ENCODE results near the gene GALR3.

The GALR3 gene

GRCh38 chr22:37803195-37803638 lies 20.0 kb upstream of the GALR3 start:
- DNase-seq, result no peak

- DNase-seq, result peak; percentile 73
Measured at GRCh38 chr22:37803639-37804351, 19.4 kb upstream of the GALR3 start.

- DNase-seq, result peak; percentile 71
Measured at GRCh38 chr22:37804352-37804880, 18.8 kb upstream of the GALR3 start.

- DNase-seq, result peak; percentile 94
Measured at GRCh38 chr22:37804881-37805809, 18.0 kb upstream of the GALR3 start.

DNA sequence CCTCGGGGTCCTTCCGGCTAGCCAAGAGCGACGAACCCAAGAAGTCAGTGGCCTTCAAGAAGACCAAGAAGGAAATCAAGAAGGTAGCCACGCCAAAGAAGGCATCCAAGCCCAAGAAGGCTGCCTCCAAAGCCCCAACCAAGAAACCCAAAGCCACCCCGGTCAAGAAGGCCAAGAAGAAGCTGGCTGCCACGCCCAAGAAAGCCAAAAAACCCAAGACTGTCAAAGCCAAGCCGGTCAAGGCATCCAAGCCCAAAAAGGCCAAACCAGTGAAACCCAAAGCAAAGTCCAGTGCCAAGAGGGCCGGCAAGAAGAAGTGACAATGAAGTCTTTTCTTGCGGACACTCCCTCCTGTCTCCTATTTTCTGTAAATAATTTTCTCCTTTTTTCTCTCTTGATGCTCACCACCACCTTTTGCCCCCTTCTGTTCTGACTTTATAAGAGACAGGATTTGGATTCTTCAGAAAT lies 17.3 kb upstream of the GALR3 start:
- no peak for DNase-seq

DNA sequence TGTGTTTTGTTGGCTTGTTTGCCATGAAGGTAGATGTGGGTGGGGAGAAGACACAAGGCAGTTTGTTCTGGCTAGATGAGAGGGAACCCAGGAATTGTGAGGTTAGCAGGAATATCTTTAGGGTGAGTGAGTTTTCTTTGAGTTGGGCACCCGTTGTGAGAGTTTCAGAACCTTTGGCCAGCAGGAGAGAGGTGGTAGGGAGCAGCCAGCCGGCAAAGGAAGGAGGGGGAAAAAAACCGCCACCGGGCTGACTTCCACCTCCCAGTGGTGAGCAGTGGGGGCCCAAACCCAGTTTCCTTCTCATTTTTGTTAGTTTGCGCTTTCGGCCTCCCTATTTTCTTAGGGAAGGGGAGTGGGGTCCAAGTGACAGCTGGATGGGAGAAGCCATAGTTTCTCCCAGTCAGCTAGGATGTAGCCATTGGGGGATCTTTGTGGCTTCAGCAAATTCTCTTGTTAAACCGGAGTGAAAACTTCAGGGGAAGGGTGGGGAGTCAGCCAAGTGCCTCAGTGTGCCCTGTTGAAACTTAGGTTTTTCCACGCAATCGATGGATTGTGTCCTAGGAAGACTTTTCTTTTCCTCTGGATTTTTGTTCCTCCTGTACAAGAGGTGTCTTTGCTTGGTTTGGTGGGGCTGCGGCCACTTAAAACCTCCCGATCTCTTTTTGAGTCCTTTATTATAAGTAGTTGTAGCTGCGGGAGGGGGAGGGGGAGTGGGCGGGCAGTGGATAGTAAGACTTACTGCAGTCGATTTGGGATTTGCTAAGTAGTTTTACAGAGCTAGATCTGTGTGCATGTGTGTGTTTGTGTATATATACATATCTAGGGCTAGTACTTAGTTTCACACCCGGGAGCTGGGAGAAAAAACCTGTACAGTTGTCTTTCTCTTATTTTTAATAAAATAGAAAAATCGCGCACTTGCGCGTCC lies 16.5 kb upstream of the GALR3 start:
- DNase-seq, result peak; percentile 62

DNA sequence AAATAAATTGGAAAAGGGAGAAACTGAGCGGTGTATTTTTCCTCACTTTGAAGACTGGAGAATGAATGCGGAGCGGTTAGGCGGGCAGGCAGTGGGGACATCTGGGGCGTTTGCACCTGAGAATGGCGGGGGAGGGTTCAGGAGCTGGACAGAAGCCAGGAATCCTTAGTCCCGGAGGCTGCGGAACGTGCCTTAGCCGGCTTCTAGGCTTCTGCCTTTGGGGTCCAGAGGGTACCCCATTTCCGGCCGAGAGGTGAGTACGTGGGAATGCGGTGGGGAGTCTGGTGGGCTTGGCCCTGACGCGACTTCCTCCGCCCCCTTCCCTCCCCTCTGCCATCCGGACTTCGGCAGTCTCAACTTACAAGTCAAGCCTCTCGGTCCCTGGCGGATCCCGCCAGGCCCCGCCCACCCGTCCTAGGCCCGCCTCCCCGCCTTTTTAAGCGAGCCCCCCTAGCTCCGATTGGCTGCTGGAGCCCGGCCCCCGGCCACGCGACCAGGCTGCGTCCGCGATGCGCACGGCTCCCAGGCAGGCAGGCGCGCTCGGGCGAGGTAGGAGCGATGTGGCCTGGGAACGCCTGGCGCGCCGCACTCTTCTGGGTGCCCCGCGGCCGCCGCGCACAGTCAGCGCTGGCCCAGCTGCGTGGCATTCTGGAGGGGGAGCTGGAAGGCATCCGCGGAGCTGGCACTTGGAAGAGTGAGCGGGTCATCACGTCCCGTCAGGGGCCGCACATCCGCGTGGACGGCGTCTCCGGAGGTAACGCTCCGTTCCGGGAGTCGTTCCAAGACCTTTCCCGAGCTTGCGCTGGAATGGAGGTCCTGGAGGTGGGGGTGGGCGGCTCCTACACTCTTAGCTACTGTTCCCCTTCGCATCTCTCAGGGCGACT lies 15.5 kb upstream of the GALR3 start, which contains the start of gene GCAT:
GCAT (plus strand) TSS at position 525 of the 884 bp plus-strand sequence; CDS start at position 559, 34 bp downstream.
- peak; percentile 88 for DNase-seq

GRCh38 chr22:37808294-37808657 lies 14.9 kb upstream of the GALR3 start:
- DNase-seq, result no peak

DNA sequence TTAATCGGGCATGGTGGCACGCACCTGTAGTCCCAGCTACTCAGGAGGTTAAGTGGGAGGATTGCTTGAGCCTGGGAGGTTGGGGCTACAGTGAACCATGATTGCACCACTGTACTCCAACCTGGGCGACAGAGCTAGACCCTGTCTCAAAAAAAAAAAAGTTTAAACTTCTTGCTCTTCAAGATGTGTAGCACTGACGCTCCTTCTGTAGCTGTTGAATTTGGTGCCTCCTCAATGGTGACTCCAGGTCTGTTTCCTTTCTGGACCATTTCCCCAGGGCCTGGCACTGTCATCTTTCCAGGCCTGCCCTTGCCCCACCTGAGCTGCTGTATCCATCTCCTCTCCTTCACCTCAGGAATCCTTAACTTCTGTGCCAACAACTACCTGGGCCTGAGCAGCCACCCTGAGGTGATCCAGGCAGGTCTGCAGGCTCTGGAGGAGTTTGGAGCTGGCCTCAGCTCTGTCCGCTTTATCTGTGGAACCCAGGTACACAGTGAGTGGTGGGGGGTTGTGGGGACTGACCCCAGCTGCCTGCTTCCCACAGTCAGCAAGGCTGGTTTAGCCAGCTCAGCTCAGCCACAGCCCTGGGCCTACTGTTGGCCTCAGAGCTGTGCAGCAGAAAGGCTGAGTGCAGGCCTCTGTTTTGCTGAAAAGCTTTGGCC lies 13.4 kb upstream of the GALR3 start:
- DNase-seq, result no peak

GRCh38 chr22:37811867-37812266 lies 11.3 kb upstream of the GALR3 start:
- DNase-seq, result no peak

DNA sequence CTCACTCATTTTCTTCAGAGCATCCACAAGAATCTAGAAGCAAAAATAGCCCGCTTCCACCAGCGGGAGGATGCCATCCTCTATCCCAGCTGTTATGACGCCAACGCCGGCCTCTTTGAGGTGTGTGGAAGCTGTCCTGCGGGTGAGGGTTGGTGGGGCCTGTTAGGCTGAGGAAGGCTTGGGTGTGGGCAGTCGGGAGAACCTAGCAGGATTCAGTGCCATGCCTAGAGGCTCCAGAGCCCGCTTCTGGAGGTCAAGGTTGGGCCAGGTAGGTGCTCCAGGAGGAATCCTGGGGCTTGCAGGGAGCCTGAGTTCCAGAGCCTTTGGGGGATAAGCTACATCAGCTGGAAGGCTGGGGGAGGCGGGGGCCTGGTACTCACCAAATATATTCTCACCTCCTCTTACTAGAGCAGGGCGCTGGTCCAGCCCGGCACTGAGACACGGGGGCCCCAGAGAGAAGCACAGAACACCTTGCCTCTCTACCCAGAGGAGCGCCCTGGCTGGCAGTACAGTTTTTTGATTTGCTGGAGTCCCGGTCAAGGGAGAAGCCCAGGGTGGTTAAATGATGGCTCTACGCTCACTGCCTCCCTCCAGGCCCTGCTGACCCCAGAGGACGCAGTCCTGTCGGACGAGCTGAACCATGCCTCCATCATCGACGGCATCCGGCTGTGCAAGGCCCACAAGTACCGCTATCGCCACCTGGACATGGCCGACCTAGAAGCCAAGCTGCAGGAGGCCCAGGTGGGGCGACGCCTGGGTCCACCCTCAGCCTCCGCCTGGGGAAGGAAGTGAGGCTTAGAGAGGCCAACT lies 10.1 kb upstream of the GALR3 start:
- no peak for DNase-seq

GRCh38 chr22:37815593-37815992 lies 7.6 kb upstream of the GALR3 start:
- DNase-seq, result no peak

DNA sequence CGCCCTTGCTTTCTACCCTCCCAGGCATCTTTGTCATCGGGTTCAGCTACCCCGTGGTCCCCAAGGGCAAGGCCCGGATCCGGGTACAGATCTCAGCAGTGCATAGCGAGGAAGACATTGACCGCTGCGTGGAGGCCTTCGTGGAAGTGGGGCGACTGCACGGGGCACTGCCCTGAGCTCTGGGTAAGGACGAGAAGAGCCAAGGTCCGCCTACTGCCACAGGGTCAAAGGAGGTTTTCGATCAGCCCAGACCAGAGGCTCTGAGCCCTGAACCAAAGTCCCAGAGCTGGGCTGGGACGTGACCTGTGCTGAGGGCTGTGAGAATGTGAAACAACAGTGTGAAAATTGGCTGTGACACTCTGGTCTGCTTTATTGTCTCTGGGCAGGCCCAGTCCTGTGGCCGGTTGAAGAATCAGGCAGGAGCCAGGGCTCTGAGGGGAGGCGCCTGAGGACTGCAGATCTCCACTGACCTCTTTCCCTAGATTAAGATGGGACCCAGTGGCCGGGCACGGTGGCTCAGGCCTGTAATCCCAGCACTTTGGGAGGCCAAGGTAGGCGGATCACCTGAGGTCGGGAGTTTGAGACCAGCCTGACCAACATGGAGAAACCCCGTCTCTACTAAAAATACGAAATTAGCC lies 6.5 kb upstream of the GALR3 start:
- no peak for DNase-seq

DNA sequence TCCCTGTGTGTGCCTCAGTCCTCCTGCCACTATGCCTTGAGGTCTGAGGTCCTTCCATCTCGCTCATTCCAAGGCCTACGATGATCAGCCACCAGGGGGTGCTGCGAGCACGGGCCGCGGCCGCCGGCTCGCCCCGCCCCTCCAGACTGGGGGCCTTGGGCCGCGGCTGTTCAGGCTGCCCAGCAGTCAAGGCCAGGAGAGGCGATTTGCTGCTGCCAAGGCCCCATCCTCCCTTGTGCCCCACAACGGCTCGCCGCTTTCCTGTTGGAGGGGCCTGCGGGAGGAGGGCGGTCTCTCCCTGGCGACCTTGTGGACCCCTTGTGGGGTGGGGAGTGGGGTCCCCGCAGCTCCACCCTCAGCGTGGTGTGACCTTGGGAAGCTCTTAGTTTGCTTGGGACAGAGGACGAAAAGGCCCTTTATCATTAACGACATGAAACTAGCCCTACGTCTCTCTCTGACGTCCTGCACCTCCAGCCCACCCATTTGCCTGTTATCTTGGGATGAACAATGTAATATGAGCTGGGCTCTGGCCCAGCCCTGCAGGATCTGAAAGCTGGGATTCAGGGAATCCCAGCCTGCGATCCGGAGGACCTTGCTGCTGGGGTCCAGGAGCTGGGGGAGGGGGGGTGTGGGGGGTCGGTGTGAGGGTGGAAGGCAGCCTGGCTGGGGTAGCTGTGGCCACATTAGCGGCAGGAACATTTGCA lies 5.3 kb upstream of the GALR3 start:
- peak; percentile 83 for DNase-seq

DNA sequence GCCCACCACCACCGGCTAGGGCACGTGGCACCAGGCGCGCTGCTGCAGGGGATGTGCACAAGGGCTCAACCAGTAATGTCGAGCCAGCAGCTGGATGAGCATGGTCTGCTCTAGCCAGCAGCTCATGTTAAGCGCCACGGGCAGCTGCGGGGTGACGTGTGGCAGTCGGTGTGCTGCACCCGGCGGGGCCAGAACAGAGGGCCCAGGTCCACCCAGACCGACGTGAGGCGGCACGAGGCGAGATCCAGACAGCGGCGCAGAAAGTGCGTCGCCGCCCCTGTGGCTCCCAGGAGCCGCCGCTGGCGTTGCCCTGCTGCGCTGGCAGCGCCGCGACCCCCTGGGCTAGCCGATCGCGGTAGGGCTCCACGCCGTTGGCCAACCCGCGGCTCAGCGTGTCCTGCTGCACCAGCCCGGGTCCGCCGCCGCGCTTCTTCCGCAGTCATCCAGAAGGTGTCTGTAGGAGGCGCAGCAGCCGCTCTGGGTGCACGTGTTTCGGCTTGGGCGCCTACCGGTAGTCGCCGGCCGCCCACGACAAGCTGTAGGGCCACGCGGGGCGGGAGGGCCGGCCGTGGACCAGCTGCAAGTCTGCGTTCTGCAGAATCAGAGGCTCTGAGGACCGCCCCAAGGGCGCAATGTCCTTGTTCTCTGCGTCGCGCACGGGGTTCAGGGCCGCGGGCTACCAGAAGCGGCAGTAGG lies 4.6 kb upstream of the GALR3 start:
- peak; percentile 80 for DNase-seq

- DNase-seq, result no peak
Measured at GRCh38 chr22:37819105-37819433, 4.1 kb upstream of the GALR3 start.

DNA sequence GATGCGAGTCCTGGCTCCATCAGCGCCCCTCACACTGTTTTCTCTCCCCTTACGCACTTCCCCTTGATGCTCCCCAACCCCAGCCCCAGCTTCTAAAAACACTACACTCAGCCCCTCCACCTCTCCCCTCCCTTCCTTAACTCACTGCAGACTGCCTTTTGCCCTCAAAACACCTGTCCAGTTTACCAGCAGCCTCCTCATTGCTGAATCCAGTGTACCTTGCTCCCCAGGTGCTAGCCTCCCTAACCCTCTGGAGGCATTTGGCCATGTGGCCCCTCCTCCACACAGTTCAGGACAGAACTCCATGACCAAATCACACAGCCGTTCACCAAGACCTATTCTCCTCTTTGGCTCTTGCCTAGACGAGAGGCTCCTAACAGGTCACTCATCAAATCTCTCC lies 2.8 kb upstream of the GALR3 start:
- DNase-seq, result no peak

Data from right kidney (tissue), 1 donor.